ENCODE data around the gene MIEN1. TPM values are rescaled to one million over a fixed set of nuclear protein-coding genes. Genes with fewer than 3 reads are reported as not detected.

The MIEN1 gene
- total RNA-seq, 1 donor, result 14.8 TPM

GRCh38 chr17:39684369-39685192 lies 45.8 kb downstream of the MIEN1 start:
- no peak for TF ChIP-seq CTCF (IDR thresholded peaks at IDR 0.05; ENCODE audit: extremely low read depth, low read depth, low read length)

GRCh38 chr17:39683295-39683939 lies 46.9 kb downstream of the MIEN1 start:
- Histone ChIP-seq H3K4me2 (ENCODE audit: insufficient read depth, low read length) (no peak overlapping the region), H3K36me3 (ENCODE audit: insufficient read depth, low read length) (no peaks in the 10 kb centered on the region), H3K4me3 (ENCODE audit: insufficient read depth, low read length) (no peak overlapping the region), H2AFZ (ENCODE audit: low read length) (no peak overlapping the region), H3K79me2 (ENCODE audit: insufficient read depth, low read length) (no peaks in the 10 kb centered on the region), H3K27ac (ENCODE audit: low read depth, low read length) (no peak overlapping the region), H3K4me1 (ENCODE audit: insufficient read depth, low read length) (peaks cover 9% of the 10 kb centered on the region), H4K20me1 (ENCODE audit: insufficient read depth, low read length) (no peaks in the 10 kb centered on the region), H3K9me3 (ENCODE audit: low read depth, low read length) (no peaks in the 10 kb centered on the region), H3K27me3 (ENCODE audit: insufficient read depth, low read length) (no peaks in the 10 kb centered on the region)
- no peak for TF ChIP-seq CTCF (IDR thresholded peaks at IDR 0.05; ENCODE audit: extremely low read depth, low read depth, low read length)
- DNase-seq (ENCODE audit: insufficient read length, low spot score, missing footprints), result no peak

More at GRCh38 chr17:39684369-39685192, 45.8 kb downstream of the MIEN1 start:
- Histone ChIP-seq H3K36me3 (ENCODE audit: insufficient read depth, low read length) (no peaks in the 10 kb centered on the region), H3K4me2 (ENCODE audit: insufficient read depth, low read length) (no peak overlapping the region), H3K79me2 (ENCODE audit: insufficient read depth, low read length) (no peaks in the 10 kb centered on the region), H3K4me1 (ENCODE audit: insufficient read depth, low read length) (peaks cover 15% of the 10 kb centered on the region), H3K27me3 (ENCODE audit: insufficient read depth, low read length) (no peaks in the 10 kb centered on the region), H3K4me3 (ENCODE audit: insufficient read depth, low read length) (no peak overlapping the region), H2AFZ (ENCODE audit: low read length) (no peak overlapping the region), H4K20me1 (ENCODE audit: insufficient read depth, low read length) (no peaks in the 10 kb centered on the region), H3K27ac (ENCODE audit: low read depth, low read length) (no peak overlapping the region), H3K9me3 (ENCODE audit: low read depth, low read length) (no peaks in the 10 kb centered on the region)
- peak; percentile 26 for DNase-seq (ENCODE audit: insufficient read length, low spot score, missing footprints)

GRCh38 chr17:39679521-39680192 lies 50.7 kb downstream of the MIEN1 start:
- Histone ChIP-seq H3K4me2 (ENCODE audit: insufficient read depth, low read length) (no peak overlapping the region), H4K20me1 (ENCODE audit: insufficient read depth, low read length) (peaks cover 8% of the 10 kb centered on the region), H3K27me3 (ENCODE audit: insufficient read depth, low read length) (no peaks in the 10 kb centered on the region), H3K4me3 (ENCODE audit: insufficient read depth, low read length) (no peak overlapping the region), H3K79me2 (ENCODE audit: insufficient read depth, low read length) (no peaks in the 10 kb centered on the region), H3K27ac (ENCODE audit: low read depth, low read length) (no peak overlapping the region), H3K36me3 (ENCODE audit: insufficient read depth, low read length) (no peaks in the 10 kb centered on the region), H3K9me3 (ENCODE audit: low read depth, low read length) (no peaks in the 10 kb centered on the region), H2AFZ (ENCODE audit: low read length) (no peak overlapping the region), H3K4me1 (ENCODE audit: insufficient read depth, low read length) (no peaks in the 10 kb centered on the region)
- TF ChIP-seq CTCF (IDR thresholded peaks at IDR 0.05; ENCODE audit: extremely low read depth, low read depth, low read length), result no peak
- peak; percentile 26 for DNase-seq (ENCODE audit: insufficient read length, low spot score, missing footprints)

Small RNAs within 50 kb of the gene (small RNA-seq; reads per million reads assigned to genes)
- not detected for gene MIR4728

Other genes starting within 250 kb of the MIEN1 start
- gene NEUROD2, start 122.6 kb downstream of the MIEN1 start, total RNA-seq, result not detected in 2 replicates
- not detected in 2 replicates for gene PPP1R1B, start 103.6 kb downstream of the MIEN1 start, total RNA-seq
- 31.5 and 35.8 TPM in 2 replicates for gene STARD3, start 93.4 kb downstream of the MIEN1 start, total RNA-seq
- gene TCAP, start 65.2 kb downstream of the MIEN1 start, total RNA-seq, result 0.29 and 0.36 TPM in 2 replicates
- gene PNMT, start 62.1 kb downstream of the MIEN1 start, total RNA-seq, result not detected in 2 replicates
- 10.3 and 10.9 TPM in 2 replicates for gene PGAP3, start 42.5 kb downstream of the MIEN1 start, total RNA-seq
- 40.4 and 44.2 TPM in 2 replicates for gene ERBB2, start 30.5 kb downstream of the MIEN1 start, total RNA-seq
- gene GRB7, start 7.4 kb upstream of the MIEN1 start, total RNA-seq, result under 0.01 and 0.29 TPM in 2 replicates
- not detected in 2 replicates for gene IKZF3, start 133.8 kb upstream of the MIEN1 start, total RNA-seq
- not detected in 2 replicates for gene ZPBP2, start 137.7 kb upstream of the MIEN1 start, total RNA-seq
- 5.3 and 5.8 TPM in 2 replicates for gene GSDMB, start 188.1 kb upstream of the MIEN1 start, total RNA-seq
- gene ORMDL3, start 197.1 kb upstream of the MIEN1 start, total RNA-seq, result 39.8 and 46.6 TPM in 2 replicates
- gene LRRC3C, start 197.2 kb upstream of the MIEN1 start, total RNA-seq, result not detected in 2 replicates
- gene GSDMA, start 232.5 kb upstream of the MIEN1 start, total RNA-seq, result under 0.01 TPM in 1 of 2 replicates, not detected in the other

Data from osteoblast (primary cell).